ENCODE measurements around the gene WT1. TPM values are rescaled to one million over a fixed set of nuclear protein-coding genes. Genes with fewer than 3 reads are reported as not detected.

Gene WT1
- total and polyA plus RNA-seq, 2 of the 13 experiments (the other 11 are each of a cell fraction or from before 2014, with no cell fraction given) = 0.15 to 0.31 TPM

DNA sequence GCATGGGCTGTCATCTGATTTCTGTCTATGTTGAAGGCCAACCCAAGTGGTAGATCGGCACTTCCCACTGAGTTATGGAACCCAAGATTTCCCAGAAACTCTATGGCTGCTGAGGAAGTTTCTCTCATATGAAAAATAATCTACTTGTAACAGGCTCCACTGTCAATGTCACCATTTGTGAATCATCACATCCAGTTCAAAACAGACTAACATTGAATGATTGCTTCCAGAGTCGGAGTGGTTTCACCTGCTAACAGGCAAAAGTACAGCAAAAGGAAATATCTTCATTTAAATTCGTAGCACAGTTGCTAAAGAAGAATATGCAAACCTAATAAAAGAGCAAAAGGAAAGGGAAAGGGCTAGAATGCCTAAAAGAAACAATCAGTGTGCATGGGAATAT, 12.8 kb downstream of the WT1 start:
- ATAC-seq = no peak
- no peaks in the 10 kb centered on the region for H3K4me1 ChIP-seq (ENCODE audit: insufficient read depth, low read length)
- ChIA-PET CTCF (ENCODE audit: low intra/inter-chr PET ratio, low total read pairs) (no interaction called here), POLR2A (no interaction called here)
- intact Hi-C loops (cut with micrococcal nuclease; ENCODE audit: unreplicated experiment) (no loop called here), in situ Hi-C loops (cut with HindIII; ENCODE audit: extremely low pct_ligation_motif_present, low pct_unique_long_range_greater_than_20kb) (no loop called here)
- H2AFZ ChIP-seq (ENCODE audit: low read length) = no peak overlapping the region
- H4K20me1 ChIP-seq (ENCODE audit: insufficient read depth, low read length) = no peaks in the 10 kb centered on the region
- no peak overlapping the region for H3K4me2 ChIP-seq (ENCODE audit: low read depth, low read length)
- no peaks in the 10 kb centered on the region for H3K36me3 ChIP-seq (replicated peaks in 1 of 2; ENCODE audit: control insufficient read depth in 1 of 2, insufficient read depth in 2 of 2, low read length in 2 of 2)
- no TSS peak for BruUV-seq (replicated peaks)
- DNase-seq (ENCODE audit: low spot score) = no peak
- FAIRE-seq = no peak
- TF ChIP-seq ZMAT3 (CRISPR knock-in tag; conservative IDR thresholded peaks at IDR 0.05) (no peak), ETV6 (CRISPR knock-in tag; conservative IDR thresholded peaks at IDR 0.05) (no peak), ZBTB37 (CRISPR knock-in tag; IDR thresholded peaks at IDR 0.05) (no peak), PHF21A (CRISPR knock-in tag; IDR thresholded peaks at IDR 0.05) (no peak), ATAD3A (CRISPR knock-in tag; IDR thresholded peaks at IDR 0.05) (no peak), NR1H2 (CRISPR knock-in tag; IDR thresholded peaks at IDR 0.05; ENCODE audit: borderline replicate concordance, low read depth) (no peak), PRMT3 (CRISPR knock-in tag; IDR thresholded peaks at IDR 0.05; ENCODE audit: borderline replicate concordance, low read depth) (no peak), ZNF737 (CRISPR knock-in tag; IDR thresholded peaks at IDR 0.05; ENCODE audit: borderline replicate concordance) (no peak), IRF1 (CRISPR knock-in tag; IDR thresholded peaks at IDR 0.05; ENCODE audit: low read depth) (no peak), ZNF75D (CRISPR knock-in tag; IDR thresholded peaks at IDR 0.05; ENCODE audit: borderline replicate concordance) (no peak), SIN3B (IDR thresholded peaks at IDR 0.05; ENCODE audit: low read length) (no peak)
- TF ChIP-seq, protein P1, sequence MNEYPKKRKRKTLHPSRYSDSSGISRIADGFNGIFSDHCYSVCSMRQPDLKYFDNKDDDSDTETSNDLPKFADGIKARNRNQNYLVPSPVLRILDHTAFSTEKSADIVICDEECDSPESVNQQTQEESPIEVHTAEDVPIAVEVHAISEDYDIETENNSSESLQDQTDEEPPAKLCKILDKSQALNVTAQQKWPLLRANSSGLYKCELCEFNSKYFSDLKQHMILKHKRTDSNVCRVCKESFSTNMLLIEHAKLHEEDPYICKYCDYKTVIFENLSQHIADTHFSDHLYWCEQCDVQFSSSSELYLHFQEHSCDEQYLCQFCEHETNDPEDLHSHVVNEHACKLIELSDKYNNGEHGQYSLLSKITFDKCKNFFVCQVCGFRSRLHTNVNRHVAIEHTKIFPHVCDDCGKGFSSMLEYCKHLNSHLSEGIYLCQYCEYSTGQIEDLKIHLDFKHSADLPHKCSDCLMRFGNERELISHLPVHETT (CRISPR knock-in tag; conservative IDR thresholded peaks at IDR 0.05) = no peak
- TF ChIP-seq, protein P2, sequence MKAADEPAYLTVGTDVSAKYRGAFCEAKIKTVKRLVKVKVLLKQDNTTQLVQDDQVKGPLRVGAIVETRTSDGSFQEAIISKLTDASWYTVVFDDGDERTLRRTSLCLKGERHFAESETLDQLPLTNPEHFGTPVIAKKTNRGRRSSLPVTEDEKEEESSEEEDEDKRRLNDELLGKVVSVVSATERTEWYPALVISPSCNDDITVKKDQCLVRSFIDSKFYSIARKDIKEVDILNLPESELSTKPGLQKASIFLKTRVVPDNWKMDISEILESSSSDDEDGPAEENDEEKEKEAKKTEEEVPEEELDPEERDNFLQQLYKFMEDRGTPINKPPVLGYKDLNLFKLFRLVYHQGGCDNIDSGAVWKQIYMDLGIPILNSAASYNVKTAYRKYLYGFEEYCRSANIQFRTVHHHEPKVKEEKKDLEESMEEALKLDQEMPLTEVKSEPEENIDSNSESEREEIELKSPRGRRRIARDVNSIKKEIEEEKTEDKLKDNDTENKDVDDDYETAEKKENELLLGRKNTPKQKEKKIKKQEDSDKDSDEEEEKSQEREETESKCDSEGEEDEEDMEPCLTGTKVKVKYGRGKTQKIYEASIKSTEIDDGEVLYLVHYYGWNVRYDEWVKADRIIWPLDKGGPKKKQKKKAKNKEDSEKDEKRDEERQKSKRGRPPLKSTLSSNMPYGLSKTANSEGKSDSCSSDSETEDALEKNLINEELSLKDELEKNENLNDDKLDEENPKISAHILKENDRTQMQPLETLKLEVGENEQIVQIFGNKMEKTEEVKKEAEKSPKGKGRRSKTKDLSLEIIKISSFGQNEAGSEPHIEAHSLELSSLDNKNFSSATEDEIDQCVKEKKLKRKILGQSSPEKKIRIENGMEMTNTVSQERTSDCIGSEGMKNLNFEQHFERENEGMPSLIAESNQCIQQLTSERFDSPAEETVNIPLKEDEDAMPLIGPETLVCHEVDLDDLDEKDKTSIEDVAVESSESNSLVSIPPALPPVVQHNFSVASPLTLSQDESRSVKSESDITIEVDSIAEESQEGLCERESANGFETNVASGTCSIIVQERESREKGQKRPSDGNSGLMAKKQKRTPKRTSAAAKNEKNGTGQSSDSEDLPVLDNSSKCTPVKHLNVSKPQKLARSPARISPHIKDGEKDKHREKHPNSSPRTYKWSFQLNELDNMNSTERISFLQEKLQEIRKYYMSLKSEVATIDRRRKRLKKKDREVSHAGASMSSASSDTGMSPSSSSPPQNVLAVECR (CRISPR knock-in tag; IDR thresholded peaks at IDR 0.05; ENCODE audit: borderline replicate concordance) = no peak
- 1% methylated on average over 3 of the region's 3 CpGs for WGBS (ENCODE audit: low lambda C conversion rate)
- peaks cover 5 to 39% of the 10 kb centered on the region in 2 experiments; a peak in 4 of 5 replicates for H3K27me3 ChIP-seq (ENCODE audit: control insufficient read depth in 1 of 2, insufficient read depth in 2 of 2, low read length in 2 of 2)
- no peak overlapping the region for H3K9ac ChIP-seq (ENCODE audit: insufficient read depth, low read depth, low read length)
- no peak overlapping the region for H3K4me3 ChIP-seq (replicated peaks in 1 of 3; ENCODE audit: insufficient read depth in 1 of 3, low read depth in 2 of 3, low read length in 3 of 3)
- H3K27ac ChIP-seq (ENCODE audit: extremely low read length, insufficient read depth, low read length) = no peak overlapping the region
- H3K79me2 ChIP-seq (ENCODE audit: insufficient read depth, low read length) = no peaks in the 10 kb centered on the region
- no peaks in the 10 kb centered on the region for H3K9me3 ChIP-seq (ENCODE audit: low read length)

Measured in HepG2 (cell line).